Measurements from ENCODE around the gene SACM1L.

SACM1L gene

DNA sequence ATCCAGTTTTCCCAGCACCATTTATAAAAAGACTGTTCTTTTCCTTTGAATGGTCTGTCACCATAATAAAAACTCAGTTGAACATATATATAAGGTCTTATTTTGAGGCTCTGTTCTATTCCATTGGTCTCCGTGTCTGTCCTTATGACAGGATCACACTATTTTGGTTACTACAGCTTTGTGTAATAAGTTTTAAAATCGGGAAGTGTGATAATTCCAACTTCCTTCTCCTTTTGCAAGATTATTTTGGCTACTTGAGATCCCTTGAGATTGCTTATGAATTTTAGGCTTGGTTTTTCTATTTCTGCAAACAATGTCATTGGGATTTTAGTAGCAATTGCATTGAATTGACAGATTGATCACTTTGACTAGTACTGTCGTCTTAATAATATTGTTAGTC is 35.7 kb downstream of the SACM1L start:
- DNase-seq (ENCODE audit: low read depth), result no peak
- TF ChIP-seq, protein P1, sequence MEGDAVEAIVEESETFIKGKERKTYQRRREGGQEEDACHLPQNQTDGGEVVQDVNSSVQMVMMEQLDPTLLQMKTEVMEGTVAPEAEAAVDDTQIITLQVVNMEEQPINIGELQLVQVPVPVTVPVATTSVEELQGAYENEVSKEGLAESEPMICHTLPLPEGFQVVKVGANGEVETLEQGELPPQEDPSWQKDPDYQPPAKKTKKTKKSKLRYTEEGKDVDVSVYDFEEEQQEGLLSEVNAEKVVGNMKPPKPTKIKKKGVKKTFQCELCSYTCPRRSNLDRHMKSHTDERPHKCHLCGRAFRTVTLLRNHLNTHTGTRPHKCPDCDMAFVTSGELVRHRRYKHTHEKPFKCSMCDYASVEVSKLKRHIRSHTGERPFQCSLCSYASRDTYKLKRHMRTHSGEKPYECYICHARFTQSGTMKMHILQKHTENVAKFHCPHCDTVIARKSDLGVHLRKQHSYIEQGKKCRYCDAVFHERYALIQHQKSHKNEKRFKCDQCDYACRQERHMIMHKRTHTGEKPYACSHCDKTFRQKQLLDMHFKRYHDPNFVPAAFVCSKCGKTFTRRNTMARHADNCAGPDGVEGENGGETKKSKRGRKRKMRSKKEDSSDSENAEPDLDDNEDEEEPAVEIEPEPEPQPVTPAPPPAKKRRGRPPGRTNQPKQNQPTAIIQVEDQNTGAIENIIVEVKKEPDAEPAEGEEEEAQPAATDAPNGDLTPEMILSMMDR (IDR thresholded peaks at IDR 0.05; ENCODE audit: low read length, missing control alignments), result no peak

DNA sequence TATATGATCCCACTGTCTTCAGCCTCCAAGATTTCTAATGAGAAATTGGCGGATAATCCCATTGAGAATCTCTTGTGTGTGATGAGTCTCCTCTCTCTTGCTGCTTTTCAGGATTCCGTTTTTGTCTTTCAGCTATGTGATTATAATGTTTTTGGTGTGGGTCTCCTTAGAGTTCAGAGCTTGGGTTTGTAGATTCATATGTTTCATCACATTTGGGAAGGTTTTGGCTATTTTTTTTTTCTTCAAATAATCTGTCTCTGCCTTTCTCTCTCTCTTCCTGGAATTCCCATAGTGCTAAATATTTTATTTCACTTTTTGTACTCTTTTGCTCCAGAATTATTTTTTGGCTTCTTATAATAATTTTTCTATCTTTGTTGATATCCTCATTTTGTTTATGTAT is 40.4 kb downstream of the SACM1L start:
- no peak for DNase-seq (ENCODE audit: low read depth)
- no peak overlapping the region for H3K4me3 ChIP-seq (replicated peaks; ENCODE audit: low read depth, low read length)
- TF ChIP-seq, protein P1 (IDR thresholded peaks at IDR 0.05; ENCODE audit: low read length, missing control alignments), result no peak

More for the DNA sequence above, 35.7 kb downstream of the SACM1L start:
- H3K4me3 ChIP-seq (replicated peaks; ENCODE audit: low read depth, low read length), result no peak overlapping the region

DNA sequence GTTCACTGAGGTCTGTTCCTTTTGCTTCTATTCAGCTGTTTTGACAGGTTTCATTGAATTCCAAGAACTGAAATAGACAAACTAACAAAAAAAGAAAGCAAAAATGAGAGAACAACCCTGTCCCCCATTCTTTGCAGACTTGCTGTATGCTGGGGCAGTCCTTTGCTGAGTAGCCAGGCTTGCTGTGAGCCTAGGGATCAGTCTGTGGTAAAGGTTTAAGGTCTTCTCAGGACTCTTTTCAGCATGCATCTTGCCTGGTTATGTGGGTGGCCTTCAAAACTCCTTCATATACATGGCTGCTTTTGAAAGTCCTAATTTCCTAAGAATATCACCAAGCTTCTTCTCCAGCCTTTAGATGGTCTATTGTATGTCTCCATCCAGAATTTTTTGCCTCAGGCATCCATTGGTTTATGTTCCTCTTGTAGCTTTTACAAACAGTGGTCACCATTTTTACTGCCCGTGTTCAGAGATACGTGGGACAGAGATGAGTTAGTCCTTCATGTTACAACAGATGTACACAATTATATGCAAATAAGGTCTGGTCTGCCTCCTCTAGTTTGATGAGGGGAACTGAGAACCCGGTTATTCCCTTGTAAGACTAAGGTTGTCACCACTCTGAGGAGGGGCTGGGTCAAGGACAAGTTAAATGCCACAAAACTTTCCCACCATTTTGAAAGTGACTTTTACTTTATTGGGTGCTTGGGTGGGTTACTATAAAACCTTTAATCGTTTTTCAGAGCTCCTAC is 41.4 kb downstream of the SACM1L start:
- no peak for DNase-seq (ENCODE audit: low read depth)
- TF ChIP-seq, protein P1 (IDR thresholded peaks at IDR 0.05; ENCODE audit: low read length, missing control alignments), result no peak
- H3K4me3 ChIP-seq (replicated peaks; ENCODE audit: low read depth, low read length), result no peak overlapping the region

DNA sequence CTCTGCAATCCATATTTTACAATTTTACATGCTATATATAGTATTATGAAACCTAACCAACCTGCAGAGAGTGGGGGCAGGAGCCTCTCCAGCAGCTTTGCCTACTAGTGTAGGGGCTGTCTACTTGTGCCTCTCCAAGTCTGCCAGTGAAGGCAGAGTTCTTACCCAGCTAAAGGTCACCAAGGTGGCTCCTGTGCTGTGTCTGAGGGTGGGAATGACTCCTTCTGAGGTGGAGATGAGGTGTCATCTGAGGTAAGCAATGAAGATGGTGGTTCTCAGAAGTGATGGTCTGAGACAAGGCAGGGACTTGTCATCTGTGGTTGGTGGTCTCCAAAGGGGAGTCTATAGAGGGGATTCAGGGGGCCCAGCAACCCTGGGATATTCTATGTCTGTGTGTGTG is 47.5 kb downstream of the SACM1L start:
- DNase-seq (ENCODE audit: low read depth), result no peak
- TF ChIP-seq, protein P1 (IDR thresholded peaks at IDR 0.05; ENCODE audit: low read length, missing control alignments), result no peak
- H3K4me3 ChIP-seq (replicated peaks; ENCODE audit: low read depth, low read length), result no peak overlapping the region

DNA sequence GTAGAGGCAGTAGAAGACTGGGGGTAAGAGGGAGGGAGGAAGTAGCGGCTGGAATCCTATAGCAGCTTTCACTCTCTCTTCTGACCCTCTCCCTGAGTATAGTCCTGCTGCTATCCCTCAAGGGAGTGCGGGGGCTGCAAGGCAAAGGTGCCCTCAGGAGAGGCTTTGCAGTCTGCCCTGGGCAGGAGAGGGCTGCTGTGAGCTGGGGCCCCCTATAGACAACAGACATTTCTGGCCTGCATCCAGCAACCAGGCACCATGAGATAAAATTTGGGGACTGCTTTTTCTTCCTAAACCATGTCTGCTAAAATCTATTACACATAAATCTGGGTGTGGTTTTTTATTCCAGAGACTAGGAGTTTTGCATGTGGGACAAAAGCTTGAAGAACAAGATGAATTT is 48.0 kb downstream of the SACM1L start:
- no peak for DNase-seq (ENCODE audit: low read depth)
- no peak overlapping the region for H3K4me3 ChIP-seq (replicated peaks; ENCODE audit: low read depth, low read length)
- TF ChIP-seq, protein P1 (IDR thresholded peaks at IDR 0.05; ENCODE audit: low read length, missing control alignments), result no peak

DNA sequence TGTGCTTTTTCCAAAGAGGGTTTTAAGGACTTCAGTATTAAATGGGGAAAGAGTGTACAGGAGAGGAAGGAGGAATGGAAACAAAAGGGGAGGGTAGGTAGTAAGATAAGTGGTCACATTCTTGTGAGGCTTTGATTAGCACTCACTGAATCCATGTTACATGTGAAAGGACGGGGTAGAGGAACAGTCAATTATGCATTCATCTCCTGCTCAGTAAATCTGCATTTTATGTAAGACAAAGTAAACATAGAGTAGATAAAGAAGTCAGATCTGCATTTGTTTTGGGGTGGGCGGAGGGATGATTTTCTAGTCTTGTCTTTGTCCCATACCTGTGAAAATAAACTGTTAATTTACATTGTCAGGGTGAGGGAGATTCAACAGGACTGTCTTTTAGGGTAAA is 50.8 kb downstream of the SACM1L start:
- no peak overlapping the region for H3K4me3 ChIP-seq (replicated peaks; ENCODE audit: low read depth, low read length)
- TF ChIP-seq, protein P1 (IDR thresholded peaks at IDR 0.05; ENCODE audit: low read length, missing control alignments), result no peak

DNA sequence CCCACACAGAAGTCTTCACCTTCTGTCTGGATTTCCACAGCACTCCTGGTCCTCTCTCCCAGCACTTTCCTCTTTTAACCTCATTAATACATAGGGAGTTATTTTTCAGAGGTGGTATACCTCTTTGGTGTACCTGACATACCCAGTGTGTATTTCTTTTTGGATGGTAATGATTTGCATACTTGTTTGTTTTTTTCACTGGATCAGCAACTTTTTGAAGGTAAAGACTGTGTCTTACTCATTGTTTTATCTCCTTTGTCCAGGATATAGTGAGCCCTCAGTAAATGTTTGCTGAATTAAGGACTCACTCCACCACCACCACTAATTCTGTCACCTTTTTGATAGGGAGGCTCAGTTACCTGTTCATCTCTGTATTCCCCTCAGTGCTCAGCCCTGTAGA is 52.1 kb downstream of the SACM1L start:
- TF ChIP-seq, protein P1 (IDR thresholded peaks at IDR 0.05; ENCODE audit: low read length, missing control alignments), result no peak
- H3K4me3 ChIP-seq (replicated peaks; ENCODE audit: low read depth, low read length), result no peak overlapping the region

More for the DNA sequence above, 50.8 kb downstream of the SACM1L start:
- no peak for DNase-seq (ENCODE audit: low read depth)

More for the DNA sequence above, 52.1 kb downstream of the SACM1L start:
- DNase-seq (ENCODE audit: low read depth), result no peak

Data from fibroblast of pulmonary artery (primary cell).